LoVo (cell line): Measurements from ENCODE around the gene PARP11.
"Not testable (repeated sequence)": the region's sequence is repeated elsewhere in the genome, so short reads cannot be mapped to it uniquely, and the experiment has no call there.

Source experiments
- DNase-seq: peaks from one replicate; pipeline ENCODE4 v3.0.0-alpha.2; 2016; ENCODE audit warnings: low spot score

Gene PARP11

DNA sequence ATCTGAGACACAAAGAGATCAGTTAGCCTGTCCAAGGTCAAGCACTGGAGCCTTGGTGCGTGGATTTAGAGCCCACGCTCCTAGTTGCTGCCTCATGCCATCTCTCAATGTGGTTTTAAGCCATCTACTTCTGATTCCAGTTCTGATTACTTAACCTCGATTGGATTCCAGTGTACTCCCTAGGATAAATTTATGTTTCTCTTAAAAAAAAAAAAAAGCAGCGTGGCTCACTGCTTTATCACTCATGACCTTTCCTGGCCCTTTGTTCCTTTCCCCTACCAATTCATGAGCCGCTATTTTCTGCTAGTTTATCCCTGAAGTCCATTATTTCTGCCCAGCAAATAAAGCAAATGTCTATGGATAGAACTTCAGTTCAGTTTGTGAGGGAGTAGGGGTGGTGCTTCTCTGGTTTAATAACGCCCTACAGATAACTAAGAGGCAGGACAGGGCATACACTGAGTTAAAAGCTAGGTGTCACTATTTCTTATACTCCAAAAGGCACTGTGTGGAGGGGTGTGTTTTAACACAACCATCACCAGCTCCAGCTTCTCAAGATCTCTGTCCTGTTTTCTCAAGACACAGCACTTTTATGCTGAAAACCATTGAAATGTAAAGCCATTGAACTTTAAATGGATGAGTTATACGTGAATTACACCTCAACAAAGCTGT lies 9.8 kb upstream of the PARP11 start:
- no peak for DNase-seq

GRCh38 chr12:3882406-3882805 lies 9.2 kb upstream of the PARP11 start:
- no peak for DNase-seq

GRCh38 chr12:3881281-3881950 lies 8.2 kb upstream of the PARP11 start:
- no peak for DNase-seq

DNA sequence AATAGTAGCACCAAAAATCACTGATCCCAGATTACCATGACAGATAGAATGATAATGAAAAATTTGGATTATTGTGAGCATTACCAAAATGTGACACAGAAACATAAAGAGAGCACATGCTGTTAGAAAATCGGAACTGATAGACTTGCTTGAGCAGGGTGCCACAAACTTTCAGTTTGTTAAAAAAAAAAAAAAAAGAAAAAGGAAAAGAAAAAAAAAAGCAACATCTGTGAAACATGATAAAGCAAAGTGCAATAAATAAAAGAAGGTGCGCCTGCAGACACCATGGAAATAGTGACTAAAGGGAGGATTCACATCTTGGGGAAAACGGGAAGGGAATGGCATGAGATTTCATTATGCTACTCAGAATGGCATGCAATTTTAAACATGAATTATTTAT lies 6.6 kb upstream of the PARP11 start:
- no peak for DNase-seq

DNA sequence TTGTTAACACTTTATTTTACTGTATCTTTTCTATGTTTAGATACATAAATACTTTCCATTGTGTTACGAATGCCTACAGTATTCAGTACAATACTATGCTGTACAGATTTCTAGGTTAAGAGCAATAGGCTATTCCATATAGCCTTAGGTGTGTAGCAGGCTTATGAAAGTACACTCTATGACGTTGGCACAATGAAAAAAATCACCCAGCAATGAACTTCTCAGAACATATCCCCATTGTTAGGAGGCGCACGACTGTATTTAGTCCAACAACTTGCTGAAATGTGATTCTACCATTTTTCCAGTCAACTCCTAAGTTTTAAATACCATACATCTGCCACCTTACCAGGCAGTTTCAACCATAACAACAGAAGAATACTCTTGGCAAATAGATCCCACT lies 1.8 kb downstream of the PARP11 start:
- no peak for DNase-seq

GRCh38 chr12:3869865-3870264 lies 3.3 kb downstream of the PARP11 start:
- DNase-seq: no peak

GRCh38 chr12:3869433-3869832 lies 3.8 kb downstream of the PARP11 start:
- no peak for DNase-seq

DNA sequence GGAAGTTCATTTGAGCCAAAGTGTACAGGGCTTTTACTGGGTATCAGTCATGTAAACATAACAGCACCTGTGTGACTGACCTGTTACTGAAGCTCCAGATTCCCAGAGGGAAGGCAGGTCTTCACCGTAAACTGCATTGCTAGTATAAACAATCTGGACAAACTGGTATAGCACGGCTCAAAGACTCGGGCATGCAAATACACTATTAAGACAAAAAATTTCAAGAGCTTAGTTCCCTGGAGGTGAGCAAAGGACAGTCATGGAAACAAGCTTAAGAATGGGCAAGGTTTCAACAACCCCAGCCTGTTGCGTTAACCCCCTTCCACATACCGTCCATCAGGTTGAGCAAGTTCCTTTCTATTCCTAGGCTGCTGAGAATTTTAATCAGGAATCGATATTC lies 9.4 kb downstream of the PARP11 start:
- no peak for DNase-seq

DNA sequence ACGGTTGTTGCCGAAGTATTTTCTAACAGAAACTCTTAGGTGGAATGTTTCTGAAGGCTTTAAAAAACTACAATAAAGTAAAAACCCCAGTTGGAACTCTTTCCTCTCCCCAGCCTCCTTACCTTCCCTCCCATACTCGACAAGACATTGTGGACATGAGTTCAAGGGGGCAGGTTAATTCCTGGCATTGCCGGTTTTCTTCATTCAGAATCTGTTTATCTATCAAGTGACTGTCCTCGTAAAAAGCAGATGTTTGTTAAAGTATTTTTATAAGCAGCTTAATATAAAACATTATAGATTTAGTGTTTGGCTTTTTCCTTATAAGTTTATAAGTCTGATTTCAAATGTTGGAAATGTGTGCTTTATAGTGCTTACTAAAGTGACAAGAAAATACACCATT lies 30.7 kb downstream of the PARP11 start:
- DNase-seq: no peak

DNA sequence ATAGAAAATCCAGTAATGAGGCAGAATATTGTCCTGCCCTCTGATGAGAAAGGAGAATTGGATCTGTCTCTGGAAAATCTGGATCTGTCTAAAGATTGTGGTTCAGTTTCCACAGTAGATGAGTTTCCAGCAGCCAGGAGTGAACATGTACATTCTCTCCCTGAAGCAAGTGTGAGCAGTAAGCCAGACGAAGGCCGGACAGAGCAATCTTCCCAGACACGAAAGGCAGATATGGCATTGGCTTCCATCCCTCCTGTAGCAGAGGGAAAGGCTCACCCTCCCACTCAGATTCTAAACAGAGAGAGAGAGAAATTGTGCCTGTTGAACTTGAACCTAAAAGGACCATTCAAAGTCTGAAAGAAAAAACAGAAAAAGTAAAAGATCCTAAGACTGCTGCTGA lies 31.4 kb downstream of the PARP11 start:
- no peak for DNase-seq

DNA sequence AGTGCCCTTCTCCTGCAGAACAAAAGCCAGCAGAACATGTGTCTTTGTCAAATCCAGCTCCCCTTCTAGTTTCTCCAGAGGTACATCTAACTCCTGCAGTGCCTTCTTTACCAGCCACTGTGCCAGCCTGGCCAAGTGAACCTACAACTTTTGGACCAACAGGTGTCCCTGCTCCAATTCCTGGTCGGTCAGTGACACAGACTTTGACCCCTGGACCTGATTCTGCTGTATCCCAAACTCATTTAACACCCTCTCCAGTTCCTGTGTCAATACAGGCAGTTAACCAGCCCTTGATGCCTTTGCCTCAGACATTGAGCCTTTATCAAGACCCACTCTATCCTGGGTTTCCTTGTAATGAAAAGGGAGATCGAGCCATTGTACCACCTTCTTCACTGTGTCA lies 32.4 kb downstream of the PARP11 start:
- not testable (repeated sequence) for DNase-seq

- DNase-seq: not testable (repeated sequence)
These were observed 33.5 kb downstream of the PARP11 start for GRCh38 chr12:3839745-3840144.

DNA sequence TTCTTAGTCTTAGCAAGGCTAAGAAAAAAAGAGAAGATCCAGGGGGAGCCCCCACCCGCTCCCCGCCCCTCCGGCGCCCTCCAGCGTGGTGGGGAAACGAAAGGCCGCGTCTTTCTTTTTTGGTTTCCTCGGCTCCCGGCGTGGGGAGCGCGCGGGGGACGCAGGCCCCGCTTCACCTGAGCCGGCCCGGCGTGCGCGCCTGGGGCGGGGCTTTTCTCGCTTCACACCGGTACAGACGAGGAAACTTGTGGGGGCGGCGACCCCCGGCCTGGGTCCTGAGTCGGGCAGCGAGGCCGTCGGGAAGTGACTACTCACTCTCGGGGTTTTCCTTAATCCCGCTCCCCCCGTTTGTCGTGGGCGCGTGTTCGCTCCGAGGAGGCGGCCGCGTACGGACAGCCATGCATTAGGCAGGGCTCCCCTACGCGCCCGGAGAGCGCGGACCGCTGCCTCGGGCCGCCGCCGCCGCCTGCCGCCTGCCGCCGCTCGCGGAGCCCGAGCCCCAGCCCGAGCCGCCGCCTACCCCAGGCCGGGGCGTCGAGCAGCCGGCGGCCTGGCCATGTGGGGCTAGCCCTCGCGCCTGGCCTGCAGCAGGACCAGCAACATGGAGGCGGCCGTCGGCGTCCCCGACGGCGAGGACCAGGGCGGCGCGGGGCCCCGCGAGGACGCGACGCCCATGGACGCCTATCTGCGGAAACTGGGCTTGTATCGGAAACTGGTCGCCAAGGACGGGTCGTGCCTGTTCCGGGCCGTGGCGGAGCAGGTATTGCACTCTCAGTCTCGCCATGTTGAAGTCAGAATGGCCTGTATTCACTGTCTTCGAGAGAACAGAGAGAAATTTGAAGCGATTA lies 34.3 kb downstream of the PARP11 start:
- not testable (repeated sequence) for DNase-seq

- no peak for DNase-seq
These were observed 35.1 kb downstream of the PARP11 start for GRCh38 chr12:3838076-3838475.

DNA sequence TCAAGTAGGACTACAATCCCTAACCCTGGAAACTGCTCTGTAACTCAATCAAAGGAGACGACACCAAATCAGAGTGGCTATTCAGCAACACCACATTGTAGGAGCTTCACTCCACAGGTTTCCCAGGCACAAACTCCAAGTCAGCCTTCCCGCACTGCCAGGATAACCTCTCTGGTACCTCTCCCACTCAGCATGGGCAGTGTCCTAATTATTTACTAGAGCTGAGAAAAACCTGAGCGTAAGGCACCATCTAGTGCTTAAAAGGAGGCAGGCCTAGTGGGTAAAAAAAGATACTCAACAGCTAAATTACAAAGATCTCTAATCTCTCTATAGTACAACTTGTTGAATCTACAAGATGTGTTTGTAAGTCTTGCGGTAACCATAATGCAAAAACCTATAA lies 36.1 kb downstream of the PARP11 start:
- DNase-seq: no peak

DNA sequence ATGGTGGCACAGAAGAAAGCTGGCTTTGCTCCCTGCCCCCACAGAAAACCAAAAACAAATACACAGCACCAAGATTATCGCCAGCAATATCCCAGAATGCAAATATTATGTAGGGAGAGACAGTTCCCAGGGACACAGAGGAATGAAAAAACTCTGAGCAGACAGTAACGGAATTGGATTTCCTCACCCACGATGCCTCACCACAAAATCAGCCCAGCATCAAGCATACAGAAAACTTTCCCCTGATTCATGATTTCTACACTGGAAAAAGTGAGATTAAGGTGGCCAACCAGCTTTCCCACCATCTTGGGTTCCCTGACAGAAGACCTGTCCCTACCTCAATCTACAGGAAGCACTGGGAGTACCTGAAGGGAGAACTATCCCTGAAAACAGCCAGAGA lies 36.6 kb downstream of the PARP11 start:
- no peak for DNase-seq

DNA sequence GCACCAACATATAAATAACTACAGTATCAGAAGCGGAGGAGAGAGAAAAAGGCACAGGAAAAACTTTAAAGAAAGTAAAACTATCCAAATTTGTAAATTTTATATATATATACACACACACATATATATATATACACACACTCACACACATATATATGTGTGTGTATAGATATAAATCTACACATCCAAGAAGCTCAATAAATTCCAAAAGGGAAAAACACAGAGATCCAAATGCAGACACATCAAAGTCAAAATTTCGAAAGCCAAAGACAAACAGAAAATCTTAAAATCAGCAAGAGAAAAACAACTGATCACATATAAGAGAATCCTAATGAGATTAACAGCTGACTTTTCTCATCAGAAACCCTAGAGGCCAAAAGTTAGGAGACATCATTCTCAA lies 37.3 kb downstream of the PARP11 start:
- no peak for DNase-seq

DNA sequence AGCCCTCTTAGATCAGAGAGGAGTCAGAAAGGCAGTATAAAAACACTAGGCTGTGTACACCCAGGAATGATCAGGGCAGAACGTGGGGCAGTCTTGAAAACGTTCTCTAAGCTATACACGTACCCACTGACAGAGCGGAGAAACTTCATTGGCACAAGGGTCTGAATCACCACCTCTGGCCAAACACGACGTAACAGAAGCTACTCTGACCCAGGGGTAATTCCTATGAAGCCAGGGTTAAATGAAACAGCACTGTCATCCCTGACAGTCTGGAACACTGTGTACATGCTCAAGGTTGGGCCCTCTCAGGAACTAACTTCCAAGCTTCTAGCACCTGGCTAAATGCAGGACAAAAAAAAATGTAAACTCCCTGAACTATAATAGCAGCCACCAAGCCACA lies 38.4 kb downstream of the PARP11 start:
- no peak for DNase-seq

DNA sequence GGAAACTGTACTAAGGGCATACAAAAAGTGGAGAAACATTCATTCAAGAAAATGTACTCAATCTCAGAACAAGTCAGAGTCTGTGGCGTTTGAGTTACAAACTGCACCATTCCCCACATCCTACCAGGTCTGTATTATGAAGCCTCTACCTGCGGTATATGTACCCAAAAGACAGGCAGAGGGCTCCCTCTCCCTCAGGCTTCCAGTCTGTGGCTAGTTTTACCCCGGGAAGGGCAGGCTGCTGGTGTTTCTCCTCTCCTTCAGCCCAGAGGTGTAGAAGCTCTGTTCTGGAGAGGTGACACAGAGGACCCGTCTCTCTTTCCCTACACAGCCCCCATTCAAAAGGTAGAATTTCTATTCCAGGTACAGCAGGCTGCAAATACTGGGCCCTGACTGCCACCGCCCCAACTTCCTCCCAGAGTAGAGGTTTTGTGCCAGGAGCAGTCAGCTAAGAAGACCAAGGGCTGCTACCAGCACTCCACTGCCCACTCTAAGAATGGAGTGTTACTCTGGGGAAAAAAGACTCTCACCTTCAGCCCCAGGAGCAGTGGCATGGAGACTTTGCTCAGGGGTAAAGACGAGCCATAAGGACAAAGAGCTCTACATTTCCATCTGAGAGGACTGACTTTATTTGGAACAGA lies 39.4 kb downstream of the PARP11 start:
- DNase-seq: no peak

GRCh38 chr12:3832738-3833137 lies 40.5 kb downstream of the PARP11 start:
- DNase-seq: no peak

DNA sequence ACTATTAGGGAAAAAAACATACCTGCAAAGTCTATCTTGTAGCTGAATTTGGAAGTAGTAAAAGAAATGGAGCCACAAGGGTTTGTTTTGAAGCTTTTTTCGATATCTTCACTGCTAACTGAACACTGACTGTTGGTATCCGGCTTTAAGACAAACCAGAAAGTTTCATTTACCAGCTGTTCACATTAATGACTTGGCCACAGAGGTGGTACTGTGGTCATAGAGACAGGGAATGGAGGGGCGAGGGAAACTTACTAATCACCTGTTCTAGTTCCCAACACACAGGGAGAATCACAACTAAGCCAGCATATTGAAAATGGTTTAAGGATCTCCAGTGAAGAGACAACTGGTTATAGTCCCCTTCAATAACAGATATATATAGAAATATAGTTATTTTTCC lies 44.3 kb downstream of the PARP11 start:
- no peak for DNase-seq

GRCh38 chr12:3827301-3828000 lies 45.7 kb downstream of the PARP11 start:
- DNase-seq: no peak
